H1 (cell line): ENCODE measurements around the gene ARRDC2. TPM values are rescaled to one million over a fixed set of nuclear protein-coding genes. Genes with fewer than 3 reads are reported as not detected.

Experiments used
- CTCF ChIA-PET: fragments of 300-600 bp; sonication (Branson Sonifier 250); formaldehyde crosslinking; loops from one replicate; lab custom pipeline; 2021; ENCODE audit not compliant: partially characterized antibody; lab: Charles Lee
- POLR2A ChIA-PET: fragments of 300-600 bp; sonication (Branson Sonifier 250); formaldehyde crosslinking; loops from one replicate; lab custom pipeline; 2021; ENCODE audit warnings: inconsistent platforms; ENCODE audit not compliant: partially characterized antibody; lab: Charles Lee
- DNase-seq, 2 experiments: peaks; one replicate each; pipeline versions ENCODE4 v3.0.0 to v3.0.0-alpha.2; 2010 to 2022; ENCODE audit warnings: low spot score in 2 of 2, low read depth in 1 of 2, mixed read lengths in 1 of 2
- FAIRE-seq: peaks from 2 replicates; lab custom pipeline; 2011; peaks lifted over from hg19 to GRCh38; lab: Jason Lieb, UNC
- H2AFZ ChIP-seq: 2 replicates; pipeline ENCODE4 v1.8.1; 2012; ENCODE audit warnings: low read length, inconsistent platforms
- H2AK5ac ChIP-seq: 2 replicates; pipeline ENCODE4 v1.6.1; 2013; ENCODE audit warnings: low read depth, low read length
- H2BK120ac ChIP-seq: replicated peaks from 2 replicates; pipeline ENCODE3; 2013; ENCODE audit warnings: low read depth, low read length, inconsistent platforms
- H2BK12ac ChIP-seq: 2 replicates; pipeline ENCODE4 v1.6.1; 2013; ENCODE audit warnings: low read depth, low read length
- H2BK15ac ChIP-seq: 2 replicates; pipeline ENCODE4 v1.6.1; 2013; ENCODE audit warnings: low read length
- H2BK20ac ChIP-seq: 2 replicates; pipeline ENCODE4 v1.6.1; 2013; ENCODE audit warnings: low read length
- H2BK5ac ChIP-seq: 2 replicates; pipeline ENCODE4 v1.6.1; 2013; ENCODE audit warnings: low read depth, low read length
- H3K14ac ChIP-seq: 2 replicates; pipeline ENCODE4 v1.6.1; 2013; ENCODE audit warnings: inconsistent platforms; ENCODE audit not compliant: insufficient read length
- H3K18ac ChIP-seq: 2 replicates; pipeline ENCODE4 v1.6.1; 2013; ENCODE audit warnings: low read length; ENCODE audit errors: extremely low read depth
- H3K23ac ChIP-seq: 2 replicates; pipeline ENCODE4 v1.6.1; 2013; ENCODE audit warnings: inconsistent platforms; ENCODE audit not compliant: insufficient read length
- H3K23me2 ChIP-seq: 2 replicates; pipeline ENCODE4 v1.6.1; 2013; ENCODE audit warnings: low read depth, low read length
- H3K27ac ChIP-seq: 2 replicates; pipeline ENCODE4 v1.6.1; 2011; ENCODE audit warnings: low read depth, low read length, inconsistent platforms
- H3K27me3 ChIP-seq, 4 experiments: replicated peaks in 1 of 4; 1 replicate in 1 of 4; 2 replicates in 3 of 4; pipeline versions ENCODE4 v1.6.1 to v1.8.1; 2011 to 2013; ENCODE audit warnings: low read length in 3 of 4, mild to moderate bottlenecking in 3 of 4, inconsistent platforms in 2 of 4, mixed read lengths in 2 of 4, moderate library complexity in 1 of 4; ENCODE audit not compliant: control insufficient read depth in 3 of 4, insufficient read depth in 3 of 4; ENCODE audit errors: extremely low read depth in 1 of 4
- H3K36me3 ChIP-seq, 4 experiments: 2 replicates each; pipeline versions ENCODE4 v1.6.1 to v1.8.1; 2011 to 2013; ENCODE audit warnings: mild to moderate bottlenecking in 4 of 4, low read length in 3 of 4, moderate library complexity in 2 of 4, control low read depth in 1 of 4, inconsistent platforms in 1 of 4; ENCODE audit not compliant: insufficient read depth in 4 of 4, control insufficient read depth in 2 of 4
- H3K4ac ChIP-seq: replicated peaks from 2 replicates; pipeline ENCODE3; 2013; ENCODE audit warnings: low read length, low read depth, mixed read lengths, inconsistent platforms; ENCODE audit not compliant: insufficient read length
- H3K4me1 ChIP-seq, 4 experiments: replicated peaks in 1 of 4; 1 replicate in 1 of 4; 2 replicates in 3 of 4; pipeline versions ENCODE4 v1.6.1 to v1.8.1; 2011 to 2013; ENCODE audit warnings: low read length in 3 of 4, inconsistent platforms in 2 of 4, mixed read lengths in 1 of 4; ENCODE audit not compliant: insufficient read depth in 4 of 4, control insufficient read depth in 3 of 4
- H3K4me2 ChIP-seq, 2 experiments: 2 replicates each; pipeline versions ENCODE4 v1.6.1 to v1.8.1; 2011 to 2013; ENCODE audit warnings: low read depth in 2 of 2, low read length in 2 of 2, control low read depth in 1 of 2, inconsistent platforms in 1 of 2, mild to moderate bottlenecking in 1 of 2; ENCODE audit not compliant: insufficient read depth in 1 of 2
- H3K4me3 ChIP-seq, 4 experiments: fragments of 200-600, 300-600 bp in 1 of 4; sonication (generic), shearing (Covaris generic), sonication (Bioruptor Twin) in 1 of 4; 2 replicates each; pipeline versions ENCODE4 v1.5.1 to v1.8.1; 2011 to 2016; ENCODE audit warnings: low read length in 4 of 4, low read depth in 3 of 4, control low read depth in 2 of 4, inconsistent platforms in 2 of 4, mild to moderate bottlenecking in 2 of 4, mixed read lengths in 1 of 4, moderate library complexity in 1 of 4; ENCODE audit not compliant: insufficient read depth in 2 of 4; ENCODE audit errors: extremely low read depth in 1 of 4
- H3K56ac ChIP-seq: replicated peaks from 2 replicates; pipeline ENCODE3; 2013; ENCODE audit warnings: low read depth, mild to moderate bottlenecking, mixed read lengths, low read length, inconsistent platforms; ENCODE audit not compliant: insufficient read length
- H3K79me1 ChIP-seq: 2 replicates; pipeline ENCODE4 v1.6.1; 2013; ENCODE audit warnings: low read depth, low read length, control low read depth
- H3K79me2 ChIP-seq, 2 experiments: 2 replicates each; pipeline versions ENCODE4 v1.6.1 to v1.8.1; 2012 to 2013; ENCODE audit warnings: low read length in 2 of 2, mild to moderate bottlenecking in 2 of 2, inconsistent platforms in 1 of 2; ENCODE audit not compliant: insufficient read depth in 2 of 2, control insufficient read depth in 1 of 2
- H3K9ac ChIP-seq, 4 experiments: replicated peaks in 1 of 4; 1 replicate in 1 of 4; 2 replicates in 3 of 4; pipeline versions ENCODE4 v1.6.1 to v1.8.1; 2011 to 2013; ENCODE audit warnings: low read depth in 3 of 4, low read length in 3 of 4, control low read depth in 2 of 4, mild to moderate bottlenecking in 2 of 4, moderate library complexity in 2 of 4, inconsistent platforms in 1 of 4; ENCODE audit errors: extremely low read depth in 1 of 4
- H3K9me3 ChIP-seq, 2 experiments: 2 replicates each; pipeline versions ENCODE4 v1.6.1 to v1.8.1; 2012 to 2013; ENCODE audit warnings: mild to moderate bottlenecking in 2 of 2, moderate library complexity in 2 of 2, control low read depth in 1 of 2, inconsistent platforms in 1 of 2, low read depth in 1 of 2, low read length in 1 of 2, mixed read lengths in 1 of 2; ENCODE audit not compliant: insufficient read depth in 2 of 2
- H4K20me1 ChIP-seq, 2 experiments: replicated peaks in 1 of 2; 2 replicates each; pipeline versions ENCODE3 to v1.8.1; 2011 to 2013; ENCODE audit warnings: inconsistent platforms in 2 of 2, low read length in 2 of 2, mild to moderate bottlenecking in 1 of 2; ENCODE audit not compliant: insufficient read depth in 2 of 2, control insufficient read depth in 1 of 2
- H4K5ac ChIP-seq: 2 replicates; pipeline ENCODE4 v1.6.1; 2013; ENCODE audit warnings: low read length, low read depth, mixed read lengths, inconsistent platforms; ENCODE audit not compliant: insufficient read length
- H4K8ac ChIP-seq: 2 replicates; pipeline ENCODE4 v1.8.0; 2013; ENCODE audit warnings: mild to moderate bottlenecking, moderate library complexity, low read length, inconsistent platforms; ENCODE audit not compliant: insufficient read depth; ENCODE audit errors: extremely low read depth
- H4K91ac ChIP-seq: replicated peaks from 2 replicates; pipeline ENCODE3; 2013; ENCODE audit warnings: low read length, mixed read lengths, inconsistent platforms; ENCODE audit not compliant: insufficient read length
- CBX5 ChIP-seq: fragments of 300-800, 300-1000 bp; sonication (generic); IDR thresholded peaks from 2 replicates; pipeline ENCODE4 v1.7.1; 2016; ENCODE audit warnings: antibody characterized with exemption, low read length, low read depth
- CEBPB ChIP-seq: IDR thresholded peaks from 2 replicates; pipeline ENCODE4 v1.6.1; 2012; ENCODE audit warnings: low read depth, low read length
- CHD2 ChIP-seq: IDR thresholded peaks from 2 replicates; pipeline ENCODE4 v1.6.1; 2012; ENCODE audit warnings: low read length, improper control_type of control experiment
- EP300 ChIP-seq, 2 experiments: IDR thresholded peaks; 1 replicate in 1 of 2; 2 replicates in 1 of 2; pipeline ENCODE4 v1.6.1; 2011 to 2012; ENCODE audit warnings: low read depth in 2 of 2, low read length in 2 of 2, mild to moderate bottlenecking in 2 of 2, borderline replicate concordance in 1 of 2, inconsistent platforms in 1 of 2, moderate library complexity in 1 of 2
- SIRT6 ChIP-seq: IDR thresholded peaks from one replicate; pipeline ENCODE4 v1.7.1; 2012; ENCODE audit warnings: low read length, inconsistent platforms
- SP1 ChIP-seq: IDR thresholded peaks from 2 replicates; pipeline ENCODE4 v1.6.1; 2011; ENCODE audit warnings: low read depth, low read length
- TAF1 ChIP-seq: IDR thresholded peaks from 2 replicates; pipeline ENCODE4 v1.6.1; 2011; ENCODE audit warnings: mild to moderate bottlenecking, low read depth, low read length
- TCF12 ChIP-seq: IDR thresholded peaks from 2 replicates; pipeline ENCODE4 v1.6.1; 2011; ENCODE audit warnings: low read depth, mild to moderate bottlenecking, low read length
- WGBS, 2 experiments: shearing (Covaris generic) in 1 of 2; methylation state at CpG; one replicate each; pipeline versions ENCODE4 v1.1.6 to v1.1.7; 2013 to 2015; ENCODE audit warnings: low lambda C conversion rate in 2 of 2, mixed read lengths in 2 of 2, inconsistent platforms in 1 of 2, low coverage in 1 of 2, missing lambda C conversion rate in 1 of 2; ENCODE audit not compliant: insufficient replicate concordance in 2 of 2, insufficient coverage in 1 of 2, insufficient read length in 1 of 2; ENCODE audit errors: extremely low coverage in 1 of 2, missing lambda C conversion rate in 1 of 2; 5-methylcytosine and 5-hydroxymethylcytosine counted together
- polyA plus RNA-seq, 7 experiments: library from polyadenylated mRNA; depleted of rRNA in 3 of 7; stranded (reverse) in 5 of 7; unstranded in 2 of 7; fragments of >200 nt in 5 of 7; fragments of 200-250 nt in 2 of 7; gene quantifications; 1 replicate in 5 of 7; 2 replicates in 1 of 7; 4 replicates in 1 of 7; pipeline versions ENCODE4 v1.2.1 to v1.2.3, GENCODE V29; 2011 to 2013; ENCODE audit warnings: missing spikeins in 2 of 7, mixed read lengths in 2 of 7
- total RNA-seq: library from RNA; stranded (reverse); fragmentation: NEBNext Ultra II Directional; extraction: Animal tissue kit (Norgen Biotek cat#: 25700); gene quantifications from 2 replicates; pipeline ENCODE4 v1.2.1, GENCODE V29; 2021
- TF ChIP-seq, protein P1 (sequence below): IDR thresholded peaks from 2 replicates; pipeline ENCODE4 v1.6.1; 2012; ENCODE audit warnings: inconsistent platforms

Gene ARRDC2
- total and polyA plus RNA-seq, 2 of the 8 experiments (the other 6 are each of a cell fraction or from before 2014, with no cell fraction given) = 5.4 to 6.9 TPM

DNA sequence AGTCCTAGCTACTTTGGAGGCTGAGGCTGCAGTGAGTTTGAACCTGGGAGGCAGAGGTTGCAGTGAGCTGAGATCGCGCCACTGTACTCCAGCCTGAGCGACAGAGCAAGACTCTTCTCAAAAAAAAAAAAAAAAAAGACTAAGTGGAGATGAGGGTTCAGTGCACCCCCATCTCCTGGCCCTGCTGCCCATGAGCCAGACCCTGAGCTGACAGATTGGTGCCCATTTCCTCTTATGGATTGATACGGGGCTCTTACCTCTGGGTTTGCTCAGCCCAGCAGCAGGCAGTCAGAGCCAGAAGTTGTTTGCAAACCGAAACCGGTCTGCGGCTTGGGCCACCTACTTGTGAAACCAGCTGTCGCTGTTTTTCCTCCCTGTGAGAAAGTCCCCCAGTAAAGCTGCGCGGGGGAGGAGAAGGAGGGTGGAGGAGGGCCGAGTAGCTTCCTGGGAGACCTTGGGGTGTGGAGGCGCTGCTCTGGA is 36.9 kb downstream of the ARRDC2 start:
- peak overlapping the region; percentile 8; the same call in 1 of the 2 replicates for H2AFZ ChIP-seq
- H3K4ac ChIP-seq = no peak overlapping the region
- peak overlapping the region; percentile 65 for H4K8ac ChIP-seq
- no peak overlapping the region for H4K91ac ChIP-seq
- H3K4me2 ChIP-seq = peak overlapping the region; percentile 8 to 14; a peak in 2 of 4 replicates
- 53% methylated on average over 12 of the region's 12 CpGs; no CpG with 5 or more reads in 1 of the 2 experiments for WGBS, 2 experiments
- no peak overlapping the region for H2BK120ac ChIP-seq
- no peak overlapping the region for H4K5ac ChIP-seq
- FAIRE-seq = no peak
- H3K23ac ChIP-seq = no peak overlapping the region
- H3K4me1 ChIP-seq = peaks cover 0 to 3% (median 1%) of the 10 kb centered on the region in 4 experiments; a peak in 2 of 7 replicates
- H3K14ac ChIP-seq = no peak overlapping the region
- H2BK5ac ChIP-seq = no peak overlapping the region
- H2AK5ac ChIP-seq = no peak overlapping the region
- H3K18ac ChIP-seq = no peak overlapping the region
- H3K56ac ChIP-seq = no peak overlapping the region
- H3K27me3 ChIP-seq = no peaks in the 10 kb centered on the region
- no peak overlapping the region for H3K9ac ChIP-seq
- no peak overlapping the region for H2BK15ac ChIP-seq
- 0 out of 2 replicates have a peak, but pooled peaks cover 2% of the 10 kb centered on the region for H3K23me2 ChIP-seq
- no peaks in the 10 kb centered on the region for H3K9me3 ChIP-seq
- H3K4me3 ChIP-seq = peak overlapping the region in 1 of 4 experiments; percentile 2; a peak in 1 of 8 replicates
- no peak overlapping the region; the same call in 1 of the 2 replicates for H2BK12ac ChIP-seq
- ChIA-PET CTCF (interaction anchor here (0.8 to 1.6 kb wide), 5 partner anchors 14 to 168 kb away, joined by 3 to 5 read pairs (median 3); no protein-coding TSS in a partner anchor), POLR2A (interaction anchor here (0.6 to 0.9 kb wide), 4 partner anchors 21 to 128 kb away, joined by 3 to 5 read pairs (median 4); partner anchors contain the start of gene ARRDC2)
- H2BK20ac ChIP-seq = no peak overlapping the region
- peak in 1 of 2 experiments; percentile 59 for DNase-seq
- TF ChIP-seq EP300 (IDR thresholded peaks at IDR 0.05; ENCODE audit: borderline replicate concordance in 1 of 2, low read depth in 2 of 2, low read length in 2 of 2) (peak in 1 of 2 experiments; percentile 81; a peak in 1 of 3 replicates), CBX5 (no peak), CEBPB (no peak), SP1 (0 out of 2 replicates have a peak, but pooled peaks have one; percentile 24), CHD2 (no peak), TAF1 (0 out of 2 replicates have a peak, but pooled peaks have one; percentile 33), TCF12 (0 out of 2 replicates have a peak, but pooled peaks have one; percentile 7), SIRT6 (no peak)
- TF ChIP-seq, protein P1, sequence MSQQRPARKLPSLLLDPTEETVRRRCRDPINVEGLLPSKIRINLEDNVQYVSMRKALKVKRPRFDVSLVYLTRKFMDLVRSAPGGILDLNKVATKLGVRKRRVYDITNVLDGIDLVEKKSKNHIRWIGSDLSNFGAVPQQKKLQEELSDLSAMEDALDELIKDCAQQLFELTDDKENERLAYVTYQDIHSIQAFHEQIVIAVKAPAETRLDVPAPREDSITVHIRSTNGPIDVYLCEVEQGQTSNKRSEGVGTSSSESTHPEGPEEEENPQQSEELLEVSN = no peak
- no peaks in the 10 kb centered on the region for H3K79me2 ChIP-seq
- H3K36me3 ChIP-seq = no peaks in the 10 kb centered on the region
- no peaks in the 10 kb centered on the region for H3K79me1 ChIP-seq
- H4K20me1 ChIP-seq = no peaks in the 10 kb centered on the region
- no peak overlapping the region for H3K27ac ChIP-seq
